Naive thymus-derived CD4-positive, alpha-beta T cell (primary cell): ENCODE data around the gene CCNB1. TPM values are rescaled to one million over a fixed set of nuclear protein-coding genes. Genes with fewer than 3 reads are reported as not detected.
"Not testable (repeated sequence)": the region's sequence is repeated elsewhere in the genome, so short reads cannot be mapped to it uniquely, and the experiment has no call there.

Source experiments
- ATAC-seq: fragments of 150-1000 bp; cut with Tn5 transposase; 2 replicates; pipeline ENCODE4 v1.10.0; 2021; ENCODE audit warnings: mild to moderate bottlenecking, moderate library complexity
- CTCF ChIA-PET: fragments of 350-600 bp; sonication (Branson Sonifier 250); formaldehyde crosslinking; loops from one replicate; lab custom pipeline; 2021; ENCODE audit warnings: antibody characterized with exemption; lab: Charles Lee
- POLR2A ChIA-PET: fragments of 350-600 bp; sonication (Branson Sonifier 250); formaldehyde crosslinking; loops from one replicate; lab custom pipeline; 2021; ENCODE audit warnings: antibody characterized with exemption, inconsistent platforms; lab: Charles Lee
- DNase-seq, 9 donors: peaks; one replicate each; pipeline versions ENCODE4 v3.0.0 to v3.0.0-alpha.2; 2020 to 2022; ENCODE audit warnings: mixed read lengths in 1 of 9
- H3K27ac ChIP-seq: one replicate; pipeline ENCODE4 v1.7.0; 2013; ENCODE audit warnings: mild to moderate bottlenecking, low read depth, low read length, moderate library complexity
- H3K27me3 ChIP-seq, 2 donors: one replicate each; pipeline ENCODE4 v1.7.0; 2013; ENCODE audit warnings: low read length in 2 of 2, mild to moderate bottlenecking in 2 of 2, moderate library complexity in 2 of 2; ENCODE audit not compliant: control insufficient read depth in 2 of 2, insufficient read depth in 2 of 2
- H3K36me3 ChIP-seq, 3 experiments: 1 replicate in 2 of 3; 2 replicates in 1 of 3; pipeline ENCODE4 v1.7.0; 2013; ENCODE audit warnings: low read length in 3 of 3, mild to moderate bottlenecking in 3 of 3, moderate library complexity in 1 of 3; ENCODE audit not compliant: insufficient read depth in 3 of 3, control insufficient read depth in 2 of 3
- H3K4me1 ChIP-seq, 2 donors: one replicate each; pipeline ENCODE4 v1.7.0; 2013; ENCODE audit warnings: low read length in 2 of 2, mild to moderate bottlenecking in 2 of 2, moderate library complexity in 1 of 2; ENCODE audit not compliant: control insufficient read depth in 2 of 2, insufficient read depth in 2 of 2
- H3K4me3 ChIP-seq: 2 replicates; pipeline ENCODE4 v1.7.0; 2013; ENCODE audit warnings: mild to moderate bottlenecking, low read length
- H3K9me3 ChIP-seq, 3 experiments: 1 replicate in 2 of 3; 2 replicates in 1 of 3; pipeline ENCODE4 v1.7.0; 2013; ENCODE audit warnings: low read length in 3 of 3; ENCODE audit not compliant: control insufficient read depth in 2 of 3
- H3K27ac Mint-ChIP-seq, 9 donors: one replicate each; pipeline ENCODE4 v1.8.0; 2020 to 2022; ENCODE audit warnings: mixed read lengths in 9 of 9, mild to moderate bottlenecking in 8 of 9, moderate library complexity in 5 of 9, inconsistent platforms in 2 of 9
- H3K27me3 Mint-ChIP-seq, 5 donors: one replicate each; pipeline ENCODE4 v1.8.0; 2021 to 2022; ENCODE audit warnings: mixed read lengths in 5 of 5, mild to moderate bottlenecking in 1 of 5
- H3K36me3 Mint-ChIP-seq, 5 donors: one replicate each; pipeline ENCODE4 v1.8.0; 2020 to 2022; ENCODE audit warnings: mixed read lengths in 5 of 5, mild to moderate bottlenecking in 3 of 5, inconsistent platforms in 1 of 5
- H3K4me1 Mint-ChIP-seq, 7 donors: one replicate each; pipeline ENCODE4 v1.8.0; 2020 to 2022; ENCODE audit warnings: mixed read lengths in 7 of 7, mild to moderate bottlenecking in 3 of 7, inconsistent platforms in 1 of 7
- H3K4me3 Mint-ChIP-seq, 10 donors: one replicate each; pipeline ENCODE4 v1.8.0; 2020 to 2022; ENCODE audit warnings: mild to moderate bottlenecking in 10 of 10, mixed read lengths in 10 of 10, moderate library complexity in 6 of 10, inconsistent platforms in 2 of 10
- H3K9me3 Mint-ChIP-seq, 11 donors: one replicate each; pipeline ENCODE4 v1.8.0; 2020 to 2022; ENCODE audit warnings: mixed read lengths in 11 of 11, mild to moderate bottlenecking in 4 of 11, inconsistent platforms in 1 of 11, moderate library complexity in 1 of 11
- intact Hi-C, 2 donors: fragments of 100-400 bp; cut with micrococcal nuclease; formaldehyde crosslinking; loops; one replicate each; pipeline ENCODE4 v1.15.1; 2023
- polyA plus RNA-seq, 2 donors: library from polyadenylated mRNA; unstranded; fragments of 300-500 nt; fragmentation: Illumina TruSeq; gene quantifications; one replicate each; pipeline ENCODE4 v1.2.3, GENCODE V29; 2021
- total RNA-seq, 6 experiments: library from RNA in 5 of 6; stranded (reverse) in 5 of 6; gene quantifications; 1 replicate in 5 of 6; 2 replicates in 1 of 6; pipeline ENCODE4 v1.2.3 and lab custom pipeline; 2021 to 2026

CCNB1 gene
- total and polyA plus RNA-seq, 7 experiments from 2014 or later: 1.3 to 110 (median 3.4) TPM

DNA sequence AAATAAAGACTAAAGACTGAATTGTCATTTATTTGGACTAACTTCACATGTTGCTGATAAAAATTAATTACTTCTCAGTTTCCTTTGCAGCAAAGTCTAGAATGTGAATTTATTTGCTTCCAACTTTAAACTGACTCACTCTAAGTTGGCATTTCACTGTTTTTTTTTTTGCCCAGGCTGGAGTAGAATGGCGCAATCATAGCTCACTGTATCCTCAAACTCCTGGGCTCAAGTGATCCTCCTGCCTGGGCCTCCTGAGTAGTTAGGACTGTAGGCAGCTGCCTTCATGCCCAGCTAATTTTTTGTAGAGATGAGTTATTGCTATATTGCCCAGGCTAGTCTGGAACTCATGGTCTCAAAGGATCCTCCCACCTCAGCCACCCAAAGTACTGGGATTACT, 3.5 kb downstream of the CCNB1 start:
- H3K27ac Mint-ChIP-seq: no peak overlapping the region

GRCh38 chr5:69170969-69171368, 4.0 kb downstream of the CCNB1 start:
- H3K4me1 ChIP-seq: peaks cover 5 to 15% of the 10 kb centered on the region in 2 donors
- ATAC-seq: no peak
- H3K27me3 ChIP-seq: no peaks in the 10 kb centered on the region
- no peak overlapping the region for H3K4me3 Mint-ChIP-seq
- H3K27ac Mint-ChIP-seq: no peak overlapping the region
- peaks cover 17 to 56% (median 23%) of the 10 kb centered on the region in 7 donors for H3K4me1 Mint-ChIP-seq
- H3K27ac ChIP-seq: no peak overlapping the region
- peaks cover 0 to 44% (median 16%) of the 10 kb centered on the region in 5 donors for H3K36me3 Mint-ChIP-seq
- CTCF ChIA-PET: no interaction called here
- no peak overlapping the region for H3K4me3 ChIP-seq
- H3K27me3 Mint-ChIP-seq: no peaks in the 10 kb centered on the region
- DNase-seq: no peak
- peaks cover 0 to 12% (median 0%) of the 10 kb centered on the region in 3 experiments for H3K36me3 ChIP-seq
- peaks cover 0 to 4% (median 0%) of the 10 kb centered on the region in 11 donors for H3K9me3 Mint-ChIP-seq
- no peaks in the 10 kb centered on the region for H3K9me3 ChIP-seq
- POLR2A ChIA-PET: no interaction called here
- intact Hi-C loops: no loop called here

More for the DNA sequence above, 3.5 kb downstream of the CCNB1 start:
- H3K4me1 ChIP-seq: peaks cover 5 to 15% of the 10 kb centered on the region in 2 donors
- ATAC-seq: no peak
- no peaks in the 10 kb centered on the region for H3K27me3 Mint-ChIP-seq
- H3K36me3 Mint-ChIP-seq: peaks cover 0 to 45% (median 16%) of the 10 kb centered on the region in 5 donors
- H3K27me3 ChIP-seq: no peaks in the 10 kb centered on the region
- H3K27ac ChIP-seq: no peak overlapping the region
- H3K4me1 Mint-ChIP-seq: peaks cover 17 to 58% (median 26%) of the 10 kb centered on the region in 7 donors
- H3K9me3 ChIP-seq: no peaks in the 10 kb centered on the region
- H3K9me3 Mint-ChIP-seq: peaks cover 0 to 4% (median 0%) of the 10 kb centered on the region in 11 donors
- no peak for DNase-seq
- intact Hi-C loops: no loop called here
- H3K4me3 Mint-ChIP-seq: no peak overlapping the region
- H3K4me3 ChIP-seq: no peak overlapping the region
- POLR2A ChIA-PET: no interaction called here
- H3K36me3 ChIP-seq: peaks cover 0 to 12% (median 0%) of the 10 kb centered on the region in 3 experiments
- CTCF ChIA-PET: no interaction called here

DNA sequence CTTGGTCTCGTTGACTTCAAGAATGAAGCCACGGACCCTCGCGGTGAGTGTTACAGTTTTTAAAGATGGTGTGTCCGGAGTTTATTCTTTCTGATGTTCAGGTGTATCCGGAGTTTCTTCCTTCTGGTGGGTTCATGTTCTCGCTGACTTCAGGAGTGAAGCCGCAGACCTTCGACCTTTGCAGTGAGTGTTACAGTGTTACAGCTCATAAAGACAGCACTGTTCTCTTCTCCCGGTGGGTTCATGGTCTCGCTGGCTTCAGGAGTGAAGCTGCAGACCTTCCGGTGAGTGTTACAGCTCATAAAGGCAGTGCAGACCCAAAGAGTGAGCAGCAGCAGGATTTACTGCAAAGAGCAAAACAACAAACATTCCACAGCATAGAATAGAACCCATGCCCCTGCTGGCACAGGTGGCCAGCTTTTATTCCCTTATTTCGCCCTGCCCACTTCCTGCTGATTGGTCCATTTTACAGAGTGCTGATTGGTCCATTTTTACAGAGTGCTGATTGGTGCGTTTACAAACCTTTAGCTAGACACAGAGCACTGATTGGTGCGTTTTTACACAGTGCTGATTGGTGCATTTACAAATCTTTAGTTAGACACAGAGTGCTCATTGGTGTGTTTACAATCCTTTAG, 14.8 kb downstream of the CCNB1 start:
- H3K36me3 Mint-ChIP-seq, ATAC-seq, H3K27me3 Mint-ChIP-seq, intact Hi-C loops, H3K4me1 ChIP-seq, H3K9me3 Mint-ChIP-seq, H3K4me3 ChIP-seq, H3K4me1 Mint-ChIP-seq, DNase-seq, H3K9me3 ChIP-seq, POLR2A ChIA-PET, H3K27ac Mint-ChIP-seq, H3K27ac ChIP-seq, H3K36me3 ChIP-seq, H3K4me3 Mint-ChIP-seq, H3K27me3 ChIP-seq, CTCF ChIA-PET: not testable (repeated sequence)

GRCh38 chr5:69184621-69185020, 17.7 kb downstream of the CCNB1 start:
- no peak overlapping the region for H3K27ac Mint-ChIP-seq
- Histone ChIP-seq H3K36me3 (peaks cover 0 to 3% (median 0%) of the 10 kb centered on the region in 3 experiments), H3K4me3 (no peak overlapping the region), H3K9me3 (no peaks in the 10 kb centered on the region), H3K27ac (no peak overlapping the region), H3K4me1 (peaks cover 5 to 6% of the 10 kb centered on the region in 2 donors), H3K27me3 (no peaks in the 10 kb centered on the region)
- H3K9me3 Mint-ChIP-seq: no peaks in the 10 kb centered on the region
- intact Hi-C loops: no loop called here
- DNase-seq (no peak), ATAC-seq (no peak)
- ChIA-PET CTCF (interaction anchor here (0.6 kb wide), 1 partner anchor 1922 kb away, joined by 3 read pairs; no protein-coding TSS in a partner anchor), POLR2A (no interaction called here)
- no peaks in the 10 kb centered on the region for H3K27me3 Mint-ChIP-seq
- no peaks in the 10 kb centered on the region for H3K36me3 Mint-ChIP-seq
- peaks cover 0 to 10% (median 9%) of the 10 kb centered on the region in 7 donors for H3K4me1 Mint-ChIP-seq
- no peak overlapping the region for H3K4me3 Mint-ChIP-seq

GRCh38 chr5:69187342-69187741, 20.4 kb downstream of the CCNB1 start:
- CTCF ChIA-PET: no interaction called here
- DNase-seq: no peak
- H3K4me1 ChIP-seq: peaks cover 9 to 11% of the 10 kb centered on the region in 2 donors
- H3K4me3 ChIP-seq: no peak overlapping the region
- H3K36me3 Mint-ChIP-seq: peaks cover 0 to 4% (median 2%) of the 10 kb centered on the region in 5 donors
- peak overlapping the region in 2 of 9 donors; percentile 10 to 65 for H3K27ac Mint-ChIP-seq
- H3K4me3 Mint-ChIP-seq: peak overlapping the region in 3 of 10 donors; percentile 21 to 59 (median 42)
- no peaks in the 10 kb centered on the region for H3K27me3 Mint-ChIP-seq
- ATAC-seq: no peak
- no peak overlapping the region for H3K27ac ChIP-seq
- POLR2A ChIA-PET: no interaction called here
- H3K27me3 ChIP-seq: no peaks in the 10 kb centered on the region
- H3K9me3 Mint-ChIP-seq: no peaks in the 10 kb centered on the region
- H3K9me3 ChIP-seq: no peaks in the 10 kb centered on the region
- H3K4me1 Mint-ChIP-seq: peaks cover 0 to 19% (median 16%) of the 10 kb centered on the region in 7 donors
- intact Hi-C loops: no loop called here
- peaks cover 0 to 4% (median 0%) of the 10 kb centered on the region in 3 experiments for H3K36me3 ChIP-seq

- intact Hi-C loops: loop anchor here (1.0 to 2.0 kb wide), 7 partner anchors 21 to 181 kb away; partner anchors contain the start of genes AK6 (in 2 of the 2), CCDC125 (in 2 of the 2), CCNB1 (in 2 of the 2) and CDK7 (in 2 of the 2)
- Histone ChIP-seq H3K4me1 (peaks cover 9 to 11% of the 10 kb centered on the region in 2 donors), H3K36me3 (peaks cover 0 to 4% (median 0%) of the 10 kb centered on the region in 3 experiments), H3K27ac (peak overlapping the region; percentile 75), H3K9me3 (no peaks in the 10 kb centered on the region), H3K4me3 (peak overlapping the region; percentile 99), H3K27me3 (no peaks in the 10 kb centered on the region)
- H3K27ac Mint-ChIP-seq: peak overlapping the region; percentile 85 to 96 (median 92)
- no peaks in the 10 kb centered on the region for H3K9me3 Mint-ChIP-seq
- DNase-seq: peak in 1 of 9 donors; percentile 10
- no peaks in the 10 kb centered on the region for H3K27me3 Mint-ChIP-seq
- H3K36me3 Mint-ChIP-seq: peaks cover 0 to 4% (median 2%) of the 10 kb centered on the region in 5 donors
- H3K4me1 Mint-ChIP-seq: peaks cover 0 to 19% (median 16%) of the 10 kb centered on the region in 7 donors
- H3K4me3 Mint-ChIP-seq: peak overlapping the region; percentile 86 to 96 (median 92)
- ChIA-PET CTCF (interaction anchor here (0.5 kb wide), 1 partner anchor 15 kb away, joined by 5 read pairs; no protein-coding TSS in a partner anchor), POLR2A (interaction anchor here (2.4 kb wide), 1 partner anchor 22 kb away, joined by 11 read pairs; the partner anchor contains the start of gene CCNB1)
- ATAC-seq: no peak
These were observed 21.8 kb downstream of the CCNB1 start for GRCh38 chr5:69188811-69189161.
